Neuronal stem cell (in vitro differentiated cells): ENCODE measurements around the gene VPS9D1.
A peak's percentile ranks its signal among the peaks of the same experiment; 100 is the strongest.

Experiments used
- DNase-seq: peaks from one replicate; pipeline ENCODE4 v3.0.0-alpha.2; 2013; ENCODE audit warnings: low spot score
- H2AFZ ChIP-seq: one replicate; pipeline ENCODE4 v1.6.1; 2013; ENCODE audit warnings: mild to moderate bottlenecking, low read length, inconsistent platforms
- H2AK5ac ChIP-seq: 2 replicates; pipeline ENCODE4 v1.6.1; 2013; ENCODE audit warnings: low read depth, mild to moderate bottlenecking, inconsistent platforms, low read length, moderate library complexity, mixed read lengths
- H2BK120ac ChIP-seq: 2 replicates; pipeline ENCODE4 v1.6.1; 2013; ENCODE audit warnings: low read depth, mild to moderate bottlenecking, inconsistent platforms, low read length, moderate library complexity, mixed read lengths
- H2BK12ac ChIP-seq: one replicate; pipeline ENCODE4 v1.6.1; 2013; ENCODE audit warnings: low read length, inconsistent platforms
- H2BK15ac ChIP-seq: 2 replicates; pipeline ENCODE4 v1.6.1; 2013; ENCODE audit warnings: mild to moderate bottlenecking, low read length, inconsistent platforms, mixed read lengths
- H2BK5ac ChIP-seq: one replicate; pipeline ENCODE4 v1.6.1; 2013; ENCODE audit warnings: inconsistent platforms, mild to moderate bottlenecking, low read length, moderate library complexity
- H3K14ac ChIP-seq: one replicate; pipeline ENCODE4 v1.6.1; 2013; ENCODE audit warnings: low read length, inconsistent platforms
- H3K18ac ChIP-seq: 2 replicates; pipeline ENCODE4 v1.6.1; 2013; ENCODE audit warnings: low read length, inconsistent platforms
- H3K23ac ChIP-seq: 2 replicates; pipeline ENCODE4 v1.6.1; 2013; ENCODE audit warnings: low read depth, mild to moderate bottlenecking, mixed read lengths, low read length, inconsistent platforms; ENCODE audit not compliant: poor library complexity
- H3K27ac ChIP-seq: replicated peaks from 3 replicates; pipeline ENCODE4 v1.5.1; 2013; ENCODE audit warnings: low read length, inconsistent platforms
- H3K27me3 ChIP-seq, 3 experiments: 2 replicates each; pipeline ENCODE4 v1.6.1; 2013; ENCODE audit warnings: low read length in 3 of 3, mild to moderate bottlenecking in 2 of 3, inconsistent platforms in 1 of 3, low read depth in 1 of 3, mixed read lengths in 1 of 3, moderate library complexity in 1 of 3; ENCODE audit not compliant: control insufficient read depth in 3 of 3, insufficient read depth in 3 of 3
- H3K36me3 ChIP-seq, 2 donors: replicated peaks in 1 of 2; 2 replicates each; pipeline ENCODE4 v1.6.1; 2013; ENCODE audit warnings: low read length in 2 of 2; ENCODE audit not compliant: control insufficient read depth in 2 of 2, insufficient read depth in 2 of 2
- H3K4ac ChIP-seq: 2 replicates; pipeline ENCODE4 v1.6.1; 2013; ENCODE audit warnings: inconsistent platforms, mild to moderate bottlenecking, low read length, moderate library complexity
- H3K4me1 ChIP-seq, 2 donors: 1 replicate in 1 of 2; 2 replicates in 1 of 2; pipeline ENCODE4 v1.6.1; 2013; ENCODE audit warnings: low read length in 2 of 2, low read depth in 1 of 2; ENCODE audit not compliant: control insufficient read depth in 2 of 2, insufficient read depth in 1 of 2
- H3K4me2 ChIP-seq: one replicate; pipeline ENCODE4 v1.6.1; 2013; ENCODE audit warnings: mild to moderate bottlenecking, low read length, inconsistent platforms; ENCODE audit not compliant: insufficient read depth, poor library complexity, severe bottlenecking
- H3K4me3 ChIP-seq, 2 donors: 2 replicates each; pipeline ENCODE4 v1.5.1; 2013; ENCODE audit warnings: low read length in 2 of 2, mild to moderate bottlenecking in 2 of 2, inconsistent platforms in 1 of 2, moderate library complexity in 1 of 2
- H3K79me1 ChIP-seq: one replicate; pipeline ENCODE4 v1.6.1; 2013; ENCODE audit warnings: low read depth, mild to moderate bottlenecking, inconsistent platforms, low read length, moderate library complexity
- H3K9ac ChIP-seq: one replicate; pipeline ENCODE4 v1.6.1; 2013; ENCODE audit warnings: mild to moderate bottlenecking, low read depth, low read length, inconsistent platforms; ENCODE audit not compliant: poor library complexity
- H3K9me3 ChIP-seq, 2 donors: replicated peaks in 1 of 2; 2 replicates each; pipeline versions ENCODE3 to v1.6.1; 2013; ENCODE audit warnings: low read length in 2 of 2, mild to moderate bottlenecking in 2 of 2, inconsistent platforms in 1 of 2, low read depth in 1 of 2, mixed read lengths in 1 of 2, moderate library complexity in 1 of 2; ENCODE audit not compliant: control insufficient read depth in 2 of 2, insufficient read depth in 1 of 2
- H4K8ac ChIP-seq: one replicate; pipeline ENCODE4 v1.6.1; 2013; ENCODE audit warnings: low read depth, mild to moderate bottlenecking, inconsistent platforms, low read length, moderate library complexity
- H4K91ac ChIP-seq: one replicate; pipeline ENCODE4 v1.6.1; 2013; ENCODE audit warnings: low read length, low read depth, mild to moderate bottlenecking, inconsistent platforms; ENCODE audit not compliant: poor library complexity
- WGBS, 2 donors: extraction: QIAGEN DNeasy Blood & Tissue Kit; methylation state at CpG; one replicate each; pipeline ENCODE4 v1.1.7; 2013; ENCODE audit warnings: missing lambda C conversion rate in 2 of 2, mixed read lengths in 1 of 2; ENCODE audit not compliant: insufficient read length in 2 of 2, insufficient replicate concordance in 1 of 2; ENCODE audit errors: extremely low coverage in 2 of 2; 5-methylcytosine and 5-hydroxymethylcytosine counted together

Gene VPS9D1

GRCh38 chr16:89705006-89705405 lies 15.7 kb downstream of the VPS9D1 start:
- H3K9me3 ChIP-seq, result no peaks in the 10 kb centered on the region
- H2BK15ac ChIP-seq, result peak overlapping the region; percentile 85
- no peak overlapping the region for H2AFZ ChIP-seq
- no peak overlapping the region for H2BK12ac ChIP-seq
- H2BK5ac ChIP-seq, result no peak overlapping the region
- H3K27me3 ChIP-seq, result peaks cover 0 to 2% (median 0%) of the 10 kb centered on the region in 3 experiments
- no peak overlapping the region for H2BK120ac ChIP-seq
- H3K18ac ChIP-seq, result peak overlapping the region; percentile 48
- no peak overlapping the region for H3K4me2 ChIP-seq
- no peak overlapping the region for H4K91ac ChIP-seq
- H4K8ac ChIP-seq, result no peak overlapping the region
- peak overlapping the region; percentile 89 for H2AK5ac ChIP-seq
- no CpG with 5 or more reads among the region's 15 CpGs for WGBS, 2 donors
- peak overlapping the region; percentile 70 for H3K9ac ChIP-seq
- no peak overlapping the region for H3K27ac ChIP-seq
- H3K14ac ChIP-seq, result peak overlapping the region; percentile 71
- H3K23ac ChIP-seq, result no peak overlapping the region
- H3K4ac ChIP-seq, result peak overlapping the region; percentile 10
- H3K4me1 ChIP-seq, result peaks cover 13 to 16% of the 10 kb centered on the region in 2 donors
- no peak for DNase-seq
- H3K36me3 ChIP-seq, result no peaks in the 10 kb centered on the region
- peaks cover 7% of the 10 kb centered on the region for H3K79me1 ChIP-seq
- H3K4me3 ChIP-seq, result no peak overlapping the region

- H3K14ac ChIP-seq, result no peak overlapping the region
- H3K4me3 ChIP-seq, result no peak overlapping the region
- no peak overlapping the region for H4K8ac ChIP-seq
- H2BK12ac ChIP-seq, result no peak overlapping the region
- H3K36me3 ChIP-seq, result peaks cover 0 to 6% of the 10 kb centered on the region in 2 donors
- H2AK5ac ChIP-seq, result no peak overlapping the region
- H3K23ac ChIP-seq, result no peak overlapping the region
- H3K79me1 ChIP-seq, result peaks cover 7% of the 10 kb centered on the region
- no peak for DNase-seq
- H3K27ac ChIP-seq, result no peak overlapping the region
- no peak overlapping the region for H2BK5ac ChIP-seq
- peaks cover 0 to 2% (median 0%) of the 10 kb centered on the region in 3 experiments for H3K27me3 ChIP-seq
- H3K9ac ChIP-seq, result no peak overlapping the region
- H3K9me3 ChIP-seq, result no peaks in the 10 kb centered on the region
- no peak overlapping the region for H3K4me2 ChIP-seq
- H3K18ac ChIP-seq, result no peak overlapping the region
- H2AFZ ChIP-seq, result no peak overlapping the region
- no peak overlapping the region for H4K91ac ChIP-seq
- no CpG with 5 or more reads among the region's 13 CpGs for whole genome bisulfite sequencing, 2 donors
- H3K4me1 ChIP-seq, result peaks cover 13 to 17% of the 10 kb centered on the region in 2 donors
- no peak overlapping the region for H2BK15ac ChIP-seq
- no peak overlapping the region for H3K4ac ChIP-seq
- H2BK120ac ChIP-seq, result no peak overlapping the region
Measured at GRCh38 chr16:89704281-89704680, 16.4 kb downstream of the VPS9D1 start.

- Histone ChIP-seq H3K18ac (peak within 1 kb of the TSS; percentile 86), H3K4ac (no peak within 1 kb of the TSS), H3K14ac (peak within 1 kb of the TSS; percentile 97), H4K91ac (peak within 1 kb of the TSS; percentile 82), H3K4me1 (peaks cover 12 to 17% of the 10 kb centered on the region in 2 donors), H3K27me3 (peaks cover 0 to 2% (median 0%) of the 10 kb centered on the region in 3 experiments), H2BK120ac (no peak within 1 kb of the TSS), H3K27ac (no peak within 1 kb of the TSS), H3K4me2 (peak within 1 kb of the TSS; percentile 84), H3K9ac (peak within 1 kb of the TSS; percentile 91), H2BK15ac (peak within 1 kb of the TSS; percentile 83), H4K8ac (no peak within 1 kb of the TSS), H3K9me3 (no peaks in the 10 kb centered on the region), H2AFZ (peak within 1 kb of the TSS; percentile 98), H3K36me3 (peaks cover 3 to 26% of the 10 kb centered on the region in 2 donors), H2AK5ac (peak within 1 kb of the TSS; percentile 2), H3K4me3 (peak within 1 kb of the TSS; percentile 88 to 95), H3K23ac (peak within 1 kb of the TSS; percentile 90), H3K79me1 (peaks cover 7% of the 10 kb centered on the region), H2BK5ac (peak within 1 kb of the TSS; percentile 88), H2BK12ac (no peak within 1 kb of the TSS)
- DNase-seq, result peak; percentile 96
- no CpG with 5 or more reads among the region's 97 CpGs for WGBS, 2 donors
Measured at GRCh38 chr16:89701425-89702406, 19.0 kb downstream of the VPS9D1 start, which contains the start of gene SPATA2L. TSS of gene SPATA2L (minus strand) at chr16:89701705. CDS start at chr16:89701232, 473 bp downstream.
